GM12878 (cell line): ENCODE results near the gene ZDHHC21. TPM values are rescaled to one million over a fixed set of nuclear protein-coding genes. Genes with fewer than 3 reads are reported as not detected.

Experiments used
- ATAC-seq: fragments of 200-7000 bp; cut with Tn5 transposase; 3 replicates; pipeline ENCODE4 v1.9.1; 2020; ENCODE audit warnings: mild to moderate bottlenecking, moderate library complexity
- BruUV-seq: library from RNA; stranded (reverse); fragments of 400-500 nt; replicated peaks from 2 replicates; lab custom pipeline; 2021; lab: Mats Ljungman, UMichigan
- CTCF ChIA-PET: fragments of 300-600 bp; sonication (Branson Sonifier 250); formaldehyde crosslinking; extraction: SDS; loops from one replicate; lab custom pipeline; 2021; ENCODE audit warnings: inconsistent platforms; lab: Yijun Ruan, JAX
- POLR2A ChIA-PET: fragments of 350-600 bp; formaldehyde crosslinking; extraction: SDS; loops from one replicate; lab custom pipeline; 2021; ENCODE audit warnings: inconsistent platforms; lab: Charles Lee
- RAD21 ChIA-PET: fragments of 300-600 bp; sonication (Branson Sonifier 250); formaldehyde crosslinking; loops from one replicate; lab custom pipeline; 2023; ENCODE audit warnings: antibody characterized with exemption; ENCODE audit not compliant: unreplicated experiment; lab: Charles Lee
- SMC1A ChIA-PET: fragments of 300-600 bp; sonication (Branson Sonifier 250); formaldehyde crosslinking; loops from one replicate; lab custom pipeline; 2023; ENCODE audit not compliant: unreplicated experiment, uncharacterized antibody; lab: Charles Lee
- DNase-seq: peaks from one replicate; pipeline ENCODE4 v3.0.0-alpha.2; 2011; ENCODE audit warnings: low read depth, low spot score
- FAIRE-seq: peaks from 3 replicates; lab custom pipeline; 2011; peaks lifted over from hg19 to GRCh38; lab: Jason Lieb, UNC
- H2AFZ ChIP-seq: 2 replicates; pipeline ENCODE4 v1.6.0; 2011; ENCODE audit warnings: low read depth, low read length, control low read depth; ENCODE audit not compliant: control insufficient read depth
- H3K27ac ChIP-seq: 2 replicates; pipeline ENCODE4 v1.5.1; 2011; ENCODE audit warnings: control low read depth; ENCODE audit not compliant: control insufficient read depth, insufficient read depth
- H3K27me3 ChIP-seq, 2 experiments: replicated peaks in 1 of 2; 2 replicates each; pipeline versions ENCODE4 v1.6.0 to v1.6.1; 2011; ENCODE audit warnings: low read length in 1 of 2; ENCODE audit not compliant: control insufficient read depth in 2 of 2, insufficient read depth in 2 of 2
- H3K36me3 ChIP-seq, 2 experiments: 2 replicates each; pipeline ENCODE4 v1.5.1; 2011; ENCODE audit warnings: low read length in 1 of 2; ENCODE audit not compliant: control insufficient read depth in 2 of 2, insufficient read depth in 2 of 2
- H3K4me1 ChIP-seq: 2 replicates; pipeline ENCODE4 v1.6.1; 2011; ENCODE audit warnings: mild to moderate bottlenecking, low read length, moderate library complexity, mixed read lengths; ENCODE audit not compliant: control insufficient read depth, insufficient read depth
- H3K4me2 ChIP-seq: 2 replicates; pipeline ENCODE4 v1.6.0; 2011; ENCODE audit warnings: control low read depth; ENCODE audit not compliant: control insufficient read depth, insufficient read depth
- H3K4me3 ChIP-seq: fragments of 200-600 bp; sonication (generic); 2 replicates; pipeline ENCODE4 v1.5.1; 2016
- H3K79me2 ChIP-seq: 2 replicates; pipeline ENCODE4 v1.6.0; 2011; ENCODE audit warnings: low read length; ENCODE audit not compliant: control insufficient read depth, insufficient read depth
- H3K9ac ChIP-seq: 2 replicates; pipeline ENCODE4 v1.8.0; 2011; ENCODE audit warnings: low read length, control low read depth, mixed read lengths; ENCODE audit not compliant: control insufficient read depth, insufficient read depth
- H3K9me3 ChIP-seq: replicated peaks from 3 replicates; pipeline ENCODE4 v1.5.1; 2011; ENCODE audit warnings: mild to moderate bottlenecking, low read length; ENCODE audit not compliant: control insufficient read depth, insufficient read depth
- H4K20me1 ChIP-seq: 2 replicates; pipeline ENCODE4 v1.6.0; 2011; ENCODE audit not compliant: control insufficient read depth, insufficient read depth
- GATAD2B ChIP-seq: fragments of 450-650 bp; conservative IDR thresholded peaks from 2 replicates; pipeline ENCODE4 v1.6.1; 2017; ENCODE audit warnings: low read depth, mild to moderate bottlenecking, moderate library complexity
- IRF4 ChIP-seq: IDR thresholded peaks from 2 replicates; pipeline ENCODE4 v1.6.1; 2011; ENCODE audit warnings: low read depth, low read length
- KAT2A ChIP-seq: conservative IDR thresholded peaks from 2 replicates; pipeline ENCODE4 v1.6.1; 2011; ENCODE audit warnings: low read depth, low read length; ENCODE audit not compliant: control insufficient read depth
- MXI1 ChIP-seq: fragments of 150-350 bp; IDR thresholded peaks from 2 replicates; pipeline ENCODE4 v1.6.1; 2011; ENCODE audit warnings: low read depth, mild to moderate bottlenecking, inconsistent platforms, low read length, improper control_type of control experiment
- RAD21 ChIP-seq: IDR thresholded peaks from 2 replicates; pipeline ENCODE4 v1.6.1; 2011; ENCODE audit warnings: mild to moderate bottlenecking, low read depth, low read length, moderate library complexity; ENCODE audit not compliant: insufficient read depth
- RAD51 ChIP-seq: fragments of 450-650 bp; IDR thresholded peaks from 2 replicates; pipeline ENCODE4 v1.6.1; 2016; ENCODE audit warnings: moderate library complexity, mild to moderate bottlenecking, inconsistent platforms
- ZNF384 ChIP-seq: IDR thresholded peaks from 2 replicates; pipeline ENCODE4 v1.6.1; 2012; ENCODE audit warnings: low read depth, mild to moderate bottlenecking, low read length, improper control_type of control experiment, borderline replicate concordance
- WGBS: methylation state at CpG from one replicate; pipeline ENCODE4 v1.1.6; 2016; ENCODE audit warnings: low lambda C conversion rate; ENCODE audit not compliant: insufficient replicate concordance, insufficient coverage; ENCODE audit errors: missing lambda C conversion rate; 5-methylcytosine and 5-hydroxymethylcytosine counted together
- in situ Hi-C: fragments of 300-500 bp; cut with MboI; formaldehyde crosslinking; loops from 9 replicates; pipeline ENCODE4 v1.14.3; 2018; ENCODE audit warnings: mixed read lengths
- intact Hi-C: fragments of 100-400 bp; cut with micrococcal nuclease; formaldehyde crosslinking; loops from one replicate; pipeline ENCODE4 v1.14.2; 2022; ENCODE audit not compliant: unreplicated experiment
- polyA plus RNA-seq, 11 experiments: library from polyadenylated mRNA; depleted of rRNA in 4 of 11; unstranded in 6 of 11; stranded (reverse) in 5 of 11; fragments of >200 nt; fragmentation: Nextera tagmentation in 4 of 11; fragmentation: Illumina TruSeq in 1 of 11; extraction: Ambion mirVana in 4 of 11; extraction: Trizol in 1 of 11; gene quantifications; 1 replicate in 1 of 11; 2 replicates in 10 of 11; pipeline versions ENCODE4 v1.2.1 to v1.2.3, GENCODE V29; 2011 to 2016; ENCODE audit warnings: inconsistent platforms in 2 of 11, missing spikeins in 2 of 11, low read depth in 1 of 11
- total RNA-seq, 4 experiments: library from RNA; depleted of rRNA in 3 of 4; stranded (reverse); fragments of >200 nt in 3 of 4; fragmentation: Illumina TruSeq in 1 of 4; extraction: Trizol in 1 of 4; gene quantifications; 2 replicates each; pipeline versions ENCODE4 v1.2.1 to v1.2.3, GENCODE V29; 2013 to 2021
- TF ChIP-seq, protein P1 (sequence below): IDR thresholded peaks from 2 replicates; pipeline ENCODE4 v1.6.1; 2012; ENCODE audit warnings: improper control_type of control experiment, low read depth, low read length; ENCODE audit not compliant: insufficient replicate concordance
- TF ChIP-seq, protein P2 (sequence below): fragments of 450-650 bp; formaldehyde crosslinking; IDR thresholded peaks from 2 replicates; pipeline ENCODE4 v1.5.0; 2022; ENCODE audit warnings: mild to moderate bottlenecking, missing genetic modification characterization

ZDHHC21 gene
- total and polyA plus RNA-seq, 10 of the 15 experiments (the other 5 are each of a cell fraction or from before 2014, with no cell fraction given): 2.6 to 14.6 (median 9.1) TPM

DNA sequence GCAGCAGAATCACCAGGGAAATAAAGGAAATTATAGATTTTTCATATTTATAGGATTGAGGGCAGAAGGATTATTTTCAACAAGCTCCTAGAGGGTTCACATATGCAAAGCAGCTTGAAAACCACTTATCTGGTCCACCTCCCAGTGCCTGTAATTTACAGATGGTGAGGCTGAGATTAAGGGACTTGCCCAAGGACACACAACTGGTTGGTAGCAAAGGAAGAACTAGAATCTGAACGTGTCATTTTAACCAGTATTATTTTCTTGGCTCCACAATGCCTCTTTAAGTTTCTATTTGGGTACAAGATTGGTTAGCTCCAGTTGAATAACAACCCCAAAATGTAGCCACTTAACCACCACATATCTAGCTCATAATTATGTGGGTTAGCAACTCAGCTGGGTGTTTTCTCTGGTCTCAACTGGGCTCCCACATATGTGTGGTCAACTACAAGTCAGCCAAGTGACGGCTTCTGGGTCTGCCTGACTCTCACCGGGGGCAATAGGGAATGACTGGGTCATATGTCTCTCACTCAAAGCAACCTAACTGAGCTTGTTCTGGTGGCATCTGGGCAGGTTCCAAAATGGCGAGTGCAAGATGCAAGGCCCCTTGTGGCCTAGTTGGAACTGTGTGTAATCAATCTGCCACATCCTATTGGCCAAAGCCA lies 127.7 kb downstream of the ZDHHC21 start:
- CTCF ChIA-PET: interaction anchor here (0.8 kb wide), 1 partner anchor 52 kb away, joined by 3 read pairs; no protein-coding TSS in a partner anchor
- TF ChIP-seq, protein P1, sequence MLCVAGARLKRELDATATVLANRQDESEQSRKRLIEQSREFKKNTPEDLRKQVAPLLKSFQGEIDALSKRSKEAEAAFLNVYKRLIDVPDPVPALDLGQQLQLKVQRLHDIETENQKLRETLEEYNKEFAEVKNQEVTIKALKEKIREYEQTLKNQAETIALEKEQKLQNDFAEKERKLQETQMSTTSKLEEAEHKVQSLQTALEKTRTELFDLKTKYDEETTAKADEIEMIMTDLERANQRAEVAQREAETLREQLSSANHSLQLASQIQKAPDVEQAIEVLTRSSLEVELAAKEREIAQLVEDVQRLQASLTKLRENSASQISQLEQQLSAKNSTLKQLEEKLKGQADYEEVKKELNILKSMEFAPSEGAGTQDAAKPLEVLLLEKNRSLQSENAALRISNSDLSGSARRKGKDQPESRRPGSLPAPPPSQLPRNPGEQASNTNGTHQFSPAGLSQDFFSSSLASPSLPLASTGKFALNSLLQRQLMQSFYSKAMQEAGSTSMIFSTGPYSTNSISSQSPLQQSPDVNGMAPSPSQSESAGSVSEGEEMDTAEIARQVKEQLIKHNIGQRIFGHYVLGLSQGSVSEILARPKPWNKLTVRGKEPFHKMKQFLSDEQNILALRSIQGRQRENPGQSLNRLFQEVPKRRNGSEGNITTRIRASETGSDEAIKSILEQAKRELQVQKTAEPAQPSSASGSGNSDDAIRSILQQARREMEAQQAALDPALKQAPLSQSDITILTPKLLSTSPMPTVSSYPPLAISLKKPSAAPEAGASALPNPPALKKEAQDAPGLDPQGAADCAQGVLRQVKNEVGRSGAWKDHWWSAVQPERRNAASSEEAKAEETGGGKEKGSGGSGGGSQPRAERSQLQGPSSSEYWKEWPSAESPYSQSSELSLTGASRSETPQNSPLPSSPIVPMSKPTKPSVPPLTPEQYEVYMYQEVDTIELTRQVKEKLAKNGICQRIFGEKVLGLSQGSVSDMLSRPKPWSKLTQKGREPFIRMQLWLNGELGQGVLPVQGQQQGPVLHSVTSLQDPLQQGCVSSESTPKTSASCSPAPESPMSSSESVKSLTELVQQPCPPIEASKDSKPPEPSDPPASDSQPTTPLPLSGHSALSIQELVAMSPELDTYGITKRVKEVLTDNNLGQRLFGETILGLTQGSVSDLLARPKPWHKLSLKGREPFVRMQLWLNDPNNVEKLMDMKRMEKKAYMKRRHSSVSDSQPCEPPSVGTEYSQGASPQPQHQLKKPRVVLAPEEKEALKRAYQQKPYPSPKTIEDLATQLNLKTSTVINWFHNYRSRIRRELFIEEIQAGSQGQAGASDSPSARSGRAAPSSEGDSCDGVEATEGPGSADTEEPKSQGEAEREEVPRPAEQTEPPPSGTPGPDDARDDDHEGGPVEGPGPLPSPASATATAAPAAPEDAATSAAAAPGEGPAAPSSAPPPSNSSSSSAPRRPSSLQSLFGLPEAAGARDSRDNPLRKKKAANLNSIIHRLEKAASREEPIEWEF: no peak
- TF ChIP-seq KAT2A: no peak
- TF ChIP-seq RAD51: no peak
- TF ChIP-seq, protein P2, sequence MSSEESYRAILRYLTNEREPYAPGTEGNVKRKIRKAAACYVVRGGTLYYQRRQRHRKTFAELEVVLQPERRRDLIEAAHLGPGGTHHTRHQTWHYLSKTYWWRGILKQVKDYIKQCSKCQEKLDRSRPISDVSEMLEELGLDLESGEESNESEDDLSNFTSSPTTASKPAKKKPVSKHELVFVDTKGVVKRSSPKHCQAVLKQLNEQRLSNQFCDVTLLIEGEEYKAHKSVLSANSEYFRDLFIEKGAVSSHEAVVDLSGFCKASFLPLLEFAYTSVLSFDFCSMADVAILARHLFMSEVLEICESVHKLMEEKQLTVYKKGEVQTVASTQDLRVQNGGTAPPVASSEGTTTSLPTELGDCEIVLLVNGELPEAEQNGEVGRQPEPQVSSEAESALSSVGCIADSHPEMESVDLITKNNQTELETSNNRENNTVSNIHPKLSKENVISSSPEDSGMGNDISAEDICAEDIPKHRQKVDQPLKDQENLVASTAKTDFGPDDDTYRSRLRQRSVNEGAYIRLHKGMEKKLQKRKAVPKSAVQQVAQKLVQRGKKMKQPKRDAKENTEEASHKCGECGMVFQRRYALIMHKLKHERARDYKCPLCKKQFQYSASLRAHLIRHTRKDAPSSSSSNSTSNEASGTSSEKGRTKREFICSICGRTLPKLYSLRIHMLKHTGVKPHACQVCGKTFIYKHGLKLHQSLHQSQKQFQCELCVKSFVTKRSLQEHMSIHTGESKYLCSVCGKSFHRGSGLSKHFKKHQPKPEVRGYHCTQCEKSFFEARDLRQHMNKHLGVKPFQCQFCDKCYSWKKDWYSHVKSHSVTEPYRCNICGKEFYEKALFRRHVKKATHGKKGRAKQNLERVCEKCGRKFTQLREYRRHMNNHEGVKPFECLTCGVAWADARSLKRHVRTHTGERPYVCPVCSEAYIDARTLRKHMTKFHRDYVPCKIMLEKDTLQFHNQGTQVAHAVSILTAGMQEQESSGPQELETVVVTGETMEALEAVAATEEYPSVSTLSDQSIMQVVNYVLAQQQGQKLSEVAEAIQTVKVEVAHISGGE (CRISPR knock-in tag): no peak
- no peak for TF ChIP-seq RAD21
- no peak for TF ChIP-seq ZNF384
- TF ChIP-seq MXI1: no peak
- TF ChIP-seq GATAD2B: no peak
- no peak for TF ChIP-seq IRF4
- TF ChIP-seq, all 136 proteins: peak for 0
- Histone ChIP-seq H3K36me3 (no peaks in the 10 kb centered on the region), H3K4me1 (no peaks in the 10 kb centered on the region), H3K4me3 (no peak overlapping the region), H3K9me3 (no peaks in the 10 kb centered on the region), H3K27me3 (no peaks in the 10 kb centered on the region), H3K9ac (no peak overlapping the region), H3K4me2 (no peak overlapping the region), H3K79me2 (no peaks in the 10 kb centered on the region), H3K27ac (no peak overlapping the region), H2AFZ (no peak overlapping the region), H4K20me1 (no peaks in the 10 kb centered on the region)
- ChIA-PET RAD21 (interaction anchor here (1.0 kb wide), 1 partner anchor 87 kb away, joined by 3 read pairs; no protein-coding TSS in a partner anchor), SMC1A (no interaction called here), POLR2A (interaction anchor here (0.5 kb wide), 1 partner anchor 16 kb away, joined by 5 read pairs; no protein-coding TSS in a partner anchor)
- in situ Hi-C loops: no loop called here
- ATAC-seq: peak; percentile 81
- no TSS peak for BruUV-seq
- FAIRE-seq: no peak
- intact Hi-C loops: no loop called here
- WGBS: 9% methylated on average over 4 of the region's 4 CpGs
- peak; percentile 9 for DNase-seq
